Measurements from ENCODE around the gene CATSPERD. TPM values are rescaled to one million over a fixed set of nuclear protein-coding genes. Genes with fewer than 3 reads are reported as not detected.
A peak's percentile ranks its signal among the peaks of the same experiment; 100 is the strongest.

Gene CATSPERD
- total and polyA plus RNA-seq, 8 donors = not detected

DNA sequence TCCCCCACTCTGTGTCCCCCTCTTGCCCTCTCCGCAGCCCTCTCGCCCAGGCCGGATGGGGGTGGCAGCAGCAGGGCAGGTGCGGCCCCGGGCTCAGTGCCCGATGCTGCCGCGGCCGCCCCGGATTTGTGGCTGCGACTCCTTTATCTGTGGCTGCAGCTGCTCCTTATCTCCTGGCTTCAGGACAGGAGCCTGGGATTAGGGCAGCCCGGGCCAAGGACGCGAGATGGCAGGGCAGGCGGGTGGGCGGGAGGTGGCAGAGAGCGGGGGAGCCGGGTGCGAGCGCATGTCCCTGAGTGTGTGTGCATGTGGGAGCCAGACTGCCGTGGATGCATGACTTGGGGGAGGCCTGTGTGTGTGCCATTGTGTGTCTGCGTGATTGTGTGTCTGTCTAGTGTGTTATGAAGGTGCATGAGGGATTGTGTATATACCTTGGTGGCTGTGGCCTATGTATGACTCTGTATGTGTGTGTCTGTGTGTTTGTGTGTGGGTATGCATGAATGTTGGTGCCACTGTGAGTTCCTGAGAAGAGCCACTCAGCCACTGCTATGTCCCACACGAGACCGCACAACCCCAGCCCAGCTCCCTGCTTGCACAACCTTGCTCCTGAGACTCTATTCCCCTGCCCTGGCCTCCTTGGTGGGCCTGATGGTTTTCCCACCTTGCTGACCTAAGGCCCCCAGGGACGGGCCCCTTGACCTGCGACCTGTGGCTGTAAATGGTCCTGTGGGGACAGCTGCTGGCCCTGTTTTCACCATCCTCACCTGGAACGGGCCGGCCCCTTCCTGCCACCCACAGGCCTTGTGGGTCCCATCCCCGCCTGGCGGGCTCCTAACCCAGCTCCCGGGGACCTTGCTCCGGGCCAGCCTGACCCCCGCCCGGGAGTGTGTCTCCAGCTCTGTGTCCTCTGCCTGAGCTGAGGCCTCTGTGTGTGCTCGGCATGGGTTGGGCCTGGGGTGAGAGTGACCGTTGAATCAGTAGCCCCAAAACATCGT, 79.1 kb downstream of the CATSPERD start:
- 38 to 49% (median 41%) methylated on average over 28 to 37 of the region's 37 CpGs for WGBS, 5 donors
- Histone ChIP-seq H3K27ac (peak overlapping the region; percentile 21 to 83 (median 60)), H3K4me1 (peaks cover 44 to 60% (median 58%) of the 10 kb centered on the region in 4 donors), H3K4me3 (no peak overlapping the region), H3K27me3 (peaks cover 0 to 60% (median 24%) of the 10 kb centered on the region in 3 donors), H3K9me3 (no peaks in the 10 kb centered on the region), H3K36me3 (no peaks in the 10 kb centered on the region)
- DNase-seq = peak; percentile 64 to 80
- TF ChIP-seq POLR2A (IDR thresholded peaks at IDR 0.05) = no peak
- peak in 2 of 3 donors; percentile 16 to 40 for TF ChIP-seq POLR2AphosphoS5 (IDR thresholded peaks at IDR 0.05)
- intact Hi-C loops (cut with DNase I; ENCODE audit: low total_unique reads) = loop anchor here (10.0 kb wide), 1 partner anchor 95 kb away; no protein-coding TSS in a partner anchor

DNA sequence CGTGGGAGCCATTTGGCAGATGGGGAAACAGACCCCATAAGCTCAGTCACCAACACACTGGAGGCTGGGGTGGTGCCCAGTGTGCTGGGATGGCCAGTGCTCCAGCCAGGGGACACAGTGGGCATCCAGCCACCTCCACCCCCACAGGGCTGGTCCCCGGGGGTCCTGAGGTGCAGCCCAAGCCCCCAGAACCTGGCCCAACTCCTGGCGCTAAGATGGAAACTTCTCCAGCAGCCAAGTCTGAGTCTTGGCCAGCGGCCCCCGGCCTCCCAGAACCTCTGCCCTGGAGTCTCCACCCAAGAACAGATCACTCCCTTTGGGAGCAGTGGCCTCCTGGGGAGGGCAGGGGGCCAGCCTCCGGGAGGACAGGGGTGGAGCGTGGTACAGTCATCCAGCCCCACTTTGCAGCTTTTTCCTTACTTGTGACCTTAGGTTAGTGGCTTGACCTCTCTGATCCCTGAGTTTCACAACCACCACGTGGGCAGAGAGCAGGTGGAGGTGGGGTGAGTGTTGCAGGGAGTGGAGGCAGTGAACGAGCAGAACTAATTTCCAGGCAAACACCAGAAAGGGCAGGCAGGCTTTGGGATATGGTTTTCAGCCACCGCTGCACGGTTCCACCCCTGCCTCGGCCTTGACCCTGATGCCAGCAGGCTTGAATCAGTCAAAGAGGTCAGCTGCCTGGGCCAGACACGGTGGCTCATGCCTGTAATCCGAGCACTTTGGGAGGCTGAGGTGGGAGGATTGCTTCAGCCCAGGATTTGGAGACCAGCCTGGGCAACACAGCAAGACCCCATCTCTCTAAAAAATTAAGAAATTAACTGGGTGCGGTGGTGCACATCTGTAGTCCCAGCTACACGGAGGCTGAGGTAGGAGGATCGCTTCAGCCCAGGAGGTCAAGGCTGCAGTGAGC, 80.2 kb downstream of the CATSPERD start:
- TF ChIP-seq POLR2A (IDR thresholded peaks at IDR 0.05) (no peak), POLR2AphosphoS5 (IDR thresholded peaks at IDR 0.05) (no peak), EP300 (IDR thresholded peaks at IDR 0.05) (no peak)
- TF ChIP-seq, protein P1, sequence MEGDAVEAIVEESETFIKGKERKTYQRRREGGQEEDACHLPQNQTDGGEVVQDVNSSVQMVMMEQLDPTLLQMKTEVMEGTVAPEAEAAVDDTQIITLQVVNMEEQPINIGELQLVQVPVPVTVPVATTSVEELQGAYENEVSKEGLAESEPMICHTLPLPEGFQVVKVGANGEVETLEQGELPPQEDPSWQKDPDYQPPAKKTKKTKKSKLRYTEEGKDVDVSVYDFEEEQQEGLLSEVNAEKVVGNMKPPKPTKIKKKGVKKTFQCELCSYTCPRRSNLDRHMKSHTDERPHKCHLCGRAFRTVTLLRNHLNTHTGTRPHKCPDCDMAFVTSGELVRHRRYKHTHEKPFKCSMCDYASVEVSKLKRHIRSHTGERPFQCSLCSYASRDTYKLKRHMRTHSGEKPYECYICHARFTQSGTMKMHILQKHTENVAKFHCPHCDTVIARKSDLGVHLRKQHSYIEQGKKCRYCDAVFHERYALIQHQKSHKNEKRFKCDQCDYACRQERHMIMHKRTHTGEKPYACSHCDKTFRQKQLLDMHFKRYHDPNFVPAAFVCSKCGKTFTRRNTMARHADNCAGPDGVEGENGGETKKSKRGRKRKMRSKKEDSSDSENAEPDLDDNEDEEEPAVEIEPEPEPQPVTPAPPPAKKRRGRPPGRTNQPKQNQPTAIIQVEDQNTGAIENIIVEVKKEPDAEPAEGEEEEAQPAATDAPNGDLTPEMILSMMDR (IDR thresholded peaks at IDR 0.05) = no peak
- Histone ChIP-seq H3K9me3 (no peaks in the 10 kb centered on the region), H3K4me3 (no peak overlapping the region), H3K4me1 (peaks cover 45 to 66% (median 63%) of the 10 kb centered on the region in 4 donors), H3K27me3 (peaks cover 0 to 68% (median 24%) of the 10 kb centered on the region in 3 donors), H3K36me3 (no peaks in the 10 kb centered on the region), H3K27ac (peak overlapping the region; percentile 3 to 83 (median 60))
- 37 to 51% (median 49%) methylated on average over 16 to 17 of the region's 17 CpGs for WGBS, 5 donors
- intact Hi-C loops (cut with DNase I; ENCODE audit: low total_unique reads) = loop anchor here (10.0 kb wide), 1 partner anchor 94 kb away; no protein-coding TSS in a partner anchor
- DNase-seq = peak in 1 of 2 donors; percentile 57

DNA sequence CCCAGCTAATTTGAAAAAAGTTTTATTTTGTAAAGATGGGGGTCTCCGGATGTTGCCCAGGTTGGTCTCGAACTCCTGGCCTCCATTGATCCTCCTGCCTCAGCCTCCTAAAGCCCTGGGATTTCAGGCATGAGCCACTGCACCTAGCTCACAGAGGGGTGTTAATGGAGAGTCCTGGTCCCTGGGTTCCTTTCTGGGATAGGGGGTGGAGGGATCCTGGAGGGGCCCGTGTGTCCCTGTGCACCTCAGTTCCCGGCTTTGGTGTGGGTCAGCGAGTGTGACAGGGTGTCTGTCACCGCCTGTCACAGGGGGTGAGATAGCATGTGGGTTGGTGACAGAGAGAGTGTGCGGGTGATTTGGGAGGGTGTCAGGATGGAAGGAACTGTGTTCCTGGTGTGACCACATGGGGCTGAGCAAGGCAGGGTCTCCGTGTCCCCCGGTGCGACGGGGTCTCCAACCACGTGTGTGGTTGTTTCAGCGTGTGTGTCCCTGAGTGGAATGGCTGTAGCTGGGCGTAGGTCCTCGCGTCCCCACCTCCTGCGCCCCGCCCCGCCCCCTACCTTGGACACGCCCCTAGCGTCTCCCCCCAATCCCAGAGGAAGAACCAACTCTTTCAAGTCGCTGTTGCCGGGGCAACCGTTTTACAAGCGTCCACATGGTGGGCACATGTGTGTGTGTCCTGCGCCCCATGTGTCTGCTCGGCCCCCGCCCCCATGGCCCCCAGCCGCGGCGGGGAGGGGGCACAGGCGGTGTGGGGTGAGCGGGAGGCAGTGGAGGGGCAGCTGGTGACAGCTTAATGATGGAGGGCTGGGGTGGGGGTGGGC, 81.6 kb downstream of the CATSPERD start:
- TF ChIP-seq, protein P1 (IDR thresholded peaks at IDR 0.05) = no peak
- TF ChIP-seq POLR2A (IDR thresholded peaks at IDR 0.05) (no peak), POLR2AphosphoS5 (IDR thresholded peaks at IDR 0.05) (no peak), EP300 (IDR thresholded peaks at IDR 0.05) (no peak)
- peak in 1 of 2 donors; percentile 82 for DNase-seq
- no peak overlapping the region for H3K4me3 ChIP-seq
- H3K27me3 ChIP-seq = peaks cover 0 to 72% (median 24%) of the 10 kb centered on the region in 3 donors
- intact Hi-C loops (cut with DNase I; ENCODE audit: low total_unique reads) = loop anchor here (10.0 kb wide), 1 partner anchor 93 kb away; no protein-coding TSS in a partner anchor
- H3K9me3 ChIP-seq = no peaks in the 10 kb centered on the region
- peaks cover 45 to 75% (median 72%) of the 10 kb centered on the region in 4 donors for H3K4me1 ChIP-seq
- no peaks in the 10 kb centered on the region for H3K36me3 ChIP-seq
- 9 to 24% (median 13%) methylated on average over 17 to 33 of the region's 33 CpGs for WGBS, 5 donors
- H3K27ac ChIP-seq = no peak overlapping the region

DNA sequence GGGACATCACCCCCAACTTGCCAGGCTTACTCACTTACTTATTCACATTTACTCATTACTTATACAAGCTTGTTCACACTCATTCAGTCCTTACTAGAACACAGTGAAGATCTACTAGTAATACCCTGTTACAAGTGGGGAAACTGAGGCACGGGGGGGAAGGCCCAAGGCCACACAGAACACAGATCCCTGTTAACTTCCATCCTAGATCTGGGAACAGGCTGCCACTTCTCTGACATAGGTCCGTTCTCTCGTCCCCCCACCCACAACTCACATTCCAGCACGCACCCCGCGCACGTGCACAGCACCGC, 83.0 kb downstream of the CATSPERD start:
- no peak for DNase-seq
- peak overlapping the region; percentile 30 to 49 (median 40) for H3K4me3 ChIP-seq
- H3K4me1 ChIP-seq = peaks cover 45 to 73% (median 71%) of the 10 kb centered on the region in 4 donors
- H3K27ac ChIP-seq = peak overlapping the region in 2 of 5 donors; percentile 46 to 88
- intact Hi-C loops (cut with DNase I; ENCODE audit: low total_unique reads) = loop anchor here (10.0 kb wide), 1 partner anchor 91 kb away; no protein-coding TSS in a partner anchor
- WGBS, 5 donors = 5 to 22% (median 8%) methylated on average over 8 of the region's 8 CpGs
- peaks cover 0 to 72% (median 24%) of the 10 kb centered on the region in 3 donors for H3K27me3 ChIP-seq
- peaks cover 0 to 4% (median 0%) of the 10 kb centered on the region in 4 donors for H3K36me3 ChIP-seq
- TF ChIP-seq POLR2A (IDR thresholded peaks at IDR 0.05) = no peak
- no peak for TF ChIP-seq POLR2AphosphoS5 (IDR thresholded peaks at IDR 0.05)
- TF ChIP-seq, protein P1 (IDR thresholded peaks at IDR 0.05) = no peak
- TF ChIP-seq EP300 (IDR thresholded peaks at IDR 0.05) = no peak
- no peaks in the 10 kb centered on the region for H3K9me3 ChIP-seq
